Measurements from ENCODE around the gene SDE2.
"Not testable (repeated sequence)": the region's sequence is repeated elsewhere in the genome, so short reads cannot be mapped to it uniquely, and the experiment has no call there.

SDE2 gene

GRCh38 chr1:225940385-225941151 is 58.6 kb downstream of the SDE2 start:
- no peak for DNase-seq

GRCh38 chr1:225939939-225940310 is 59.2 kb downstream of the SDE2 start:
- not testable (repeated sequence) for DNase-seq

- DNase-seq = not testable (repeated sequence)
Measured at GRCh38 chr1:225939097-225939938, 59.8 kb downstream of the SDE2 start.

GRCh38 chr1:225937048-225937968 is 61.8 kb downstream of the SDE2 start:
- DNase-seq = no peak

GRCh38 chr1:225936523-225936922 is 62.6 kb downstream of the SDE2 start:
- no peak for DNase-seq

- not testable (repeated sequence) for DNase-seq
Measured at GRCh38 chr1:225936086-225936485, 63.1 kb downstream of the SDE2 start.

- no peak for DNase-seq
Measured at GRCh38 chr1:225934711-225935110, 64.4 kb downstream of the SDE2 start.

GRCh38 chr1:225933072-225933471 is 66.1 kb downstream of the SDE2 start:
- DNase-seq = no peak
